ENCODE measurements around the gene LCP1.
"Not testable (repeated sequence)": the region's sequence is repeated elsewhere in the genome, so short reads cannot be mapped to it uniquely, and the experiment has no call there.

The LCP1 gene

DNA sequence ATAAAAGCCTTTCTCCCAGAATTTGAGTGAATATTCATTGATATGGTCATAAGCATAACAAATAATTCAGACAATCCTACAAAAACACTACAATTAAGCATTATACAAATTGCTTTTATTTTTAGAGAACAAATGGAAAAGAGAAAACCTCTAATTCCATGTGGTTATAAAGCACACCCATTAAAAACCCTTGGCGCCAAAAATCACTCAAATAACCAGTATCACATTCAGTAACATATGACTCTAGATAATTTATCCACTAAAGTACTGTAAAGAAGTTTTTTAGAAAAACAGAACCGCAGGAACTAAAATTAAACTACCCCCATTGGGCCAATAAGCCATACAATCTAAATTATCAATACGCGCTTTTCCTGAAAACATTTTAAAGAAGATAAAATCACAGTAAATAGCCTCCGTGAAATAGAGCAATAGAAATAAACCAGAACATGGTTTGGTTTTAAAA is 569 bp downstream of the LCP1 start:
- no peak for DNase-seq

DNA sequence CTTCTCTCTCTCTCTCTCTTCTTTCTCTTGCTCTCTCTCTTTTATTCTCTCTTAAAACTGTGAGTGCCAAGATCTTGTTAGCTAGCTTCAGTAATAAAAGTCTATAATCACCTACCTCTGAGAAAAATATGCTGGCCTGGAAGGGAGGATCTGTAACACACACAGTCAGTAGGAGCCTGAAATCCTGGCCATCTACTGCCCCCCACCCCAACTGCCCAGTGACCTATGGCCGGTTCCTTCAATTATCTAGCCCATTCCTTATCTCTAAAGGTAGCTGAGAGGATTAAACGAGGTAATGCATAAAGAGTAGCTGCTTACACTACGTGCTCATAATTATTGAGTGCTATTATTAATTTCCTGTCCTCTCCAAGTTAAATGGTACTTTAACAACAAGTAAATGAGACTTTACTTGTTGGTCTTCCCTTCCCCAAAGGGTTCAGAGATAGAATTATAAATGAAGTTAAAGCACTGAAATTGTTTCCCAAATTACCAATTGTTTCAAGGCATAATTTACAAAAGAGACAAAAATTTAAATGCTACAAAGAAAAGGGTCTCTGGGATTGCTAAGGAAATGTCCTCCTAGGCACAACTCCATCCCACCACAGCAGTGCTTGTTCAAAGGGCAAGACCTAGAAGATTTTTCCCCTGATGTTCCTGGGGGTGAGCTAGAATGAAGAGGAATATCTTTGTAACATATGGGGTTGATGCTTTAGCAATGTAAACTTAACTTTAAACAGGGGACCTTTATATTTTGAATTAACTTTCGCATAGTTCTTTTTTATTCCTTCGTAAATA is 1.8 kb downstream of the LCP1 start:
- no peak for DNase-seq

GRCh38 chr13:46179491-46179908 is 2.5 kb downstream of the LCP1 start:
- no peak for DNase-seq

DNA sequence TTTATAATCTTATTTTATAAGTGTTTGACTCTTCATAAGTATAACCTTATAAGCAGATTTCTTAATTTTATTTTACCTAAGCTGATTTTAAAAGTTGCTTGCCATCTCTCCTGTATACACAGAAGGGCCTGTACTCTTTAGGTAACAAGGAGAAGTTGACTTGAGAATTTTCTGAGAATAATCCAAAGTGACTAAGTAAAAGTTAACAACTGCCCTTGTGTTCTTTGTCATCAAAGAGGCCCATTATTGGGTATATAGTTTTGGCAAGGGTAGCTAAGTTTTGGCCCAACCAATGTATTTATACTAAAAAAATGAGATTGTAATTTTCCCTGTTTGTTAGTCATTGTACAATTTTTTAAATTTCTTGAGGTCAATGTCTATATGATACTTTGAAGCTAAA is 3.2 kb downstream of the LCP1 start:
- DNase-seq, result no peak

- no peak for DNase-seq
These were observed 3.8 kb downstream of the LCP1 start for GRCh38 chr13:46178143-46178542.

DNA sequence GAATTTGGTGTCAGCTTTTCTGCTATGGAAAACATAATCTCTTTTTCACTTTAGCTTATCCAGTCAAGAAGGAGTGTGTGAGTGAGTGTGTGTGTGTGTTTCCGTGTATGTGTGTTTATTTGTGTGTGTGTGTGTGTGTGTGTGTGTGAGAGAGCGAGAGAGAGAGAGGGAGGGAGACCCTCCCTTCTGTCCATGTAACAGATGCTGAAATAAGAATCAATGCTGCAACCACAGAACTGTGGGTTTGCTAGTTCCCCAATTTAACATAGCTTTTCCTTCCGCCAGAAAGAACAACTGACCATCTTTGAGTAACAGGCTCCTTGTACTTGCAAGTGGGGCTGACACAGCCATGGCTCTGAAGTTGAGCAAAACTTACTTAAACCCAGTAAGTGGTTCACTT is 5.2 kb downstream of the LCP1 start:
- no peak for DNase-seq

DNA sequence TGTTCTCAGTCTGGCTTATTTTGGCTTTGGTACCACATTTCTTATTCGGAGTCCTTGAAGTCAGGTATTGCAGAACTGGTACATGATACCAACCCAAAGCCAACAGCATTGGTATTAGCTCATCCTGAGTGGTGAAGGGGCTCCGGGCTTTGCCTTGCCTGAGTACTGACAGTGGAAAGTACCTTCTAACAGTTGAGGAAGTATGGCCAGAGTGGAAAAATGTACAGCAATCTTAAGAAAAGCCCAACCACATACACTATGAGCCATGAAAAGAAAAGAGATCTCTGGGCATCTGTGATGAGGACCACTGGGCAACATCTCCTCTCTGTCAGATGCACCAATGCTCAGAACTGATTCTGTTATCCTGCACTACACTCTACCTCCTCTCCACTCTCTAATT is 8.3 kb downstream of the LCP1 start:
- DNase-seq, result no peak

- DNase-seq, result no peak
These were observed 9.4 kb downstream of the LCP1 start for GRCh38 chr13:46172531-46172991.

GRCh38 chr13:46171739-46172138 is 10.2 kb downstream of the LCP1 start:
- DNase-seq, result no peak

DNA sequence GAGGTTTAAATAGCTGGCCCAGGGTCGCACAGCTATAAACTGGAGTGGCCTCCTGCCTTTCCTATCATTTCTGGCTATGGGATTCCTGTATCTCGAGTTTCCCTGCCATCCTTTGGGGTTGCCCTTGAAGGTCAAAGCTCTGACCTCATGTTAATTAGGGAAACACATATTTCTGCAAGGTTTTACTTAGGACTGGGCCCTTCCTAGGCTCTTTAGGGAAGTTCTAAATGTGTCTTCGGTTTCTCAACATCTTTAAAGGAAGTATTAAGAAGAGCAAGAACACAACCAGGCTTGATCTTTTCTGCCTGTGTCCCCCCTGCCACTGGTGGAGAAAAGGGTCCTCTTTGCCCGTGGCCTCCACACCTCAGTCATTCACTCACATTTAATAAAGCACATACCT is 10.8 kb downstream of the LCP1 start:
- no peak for DNase-seq

DNA sequence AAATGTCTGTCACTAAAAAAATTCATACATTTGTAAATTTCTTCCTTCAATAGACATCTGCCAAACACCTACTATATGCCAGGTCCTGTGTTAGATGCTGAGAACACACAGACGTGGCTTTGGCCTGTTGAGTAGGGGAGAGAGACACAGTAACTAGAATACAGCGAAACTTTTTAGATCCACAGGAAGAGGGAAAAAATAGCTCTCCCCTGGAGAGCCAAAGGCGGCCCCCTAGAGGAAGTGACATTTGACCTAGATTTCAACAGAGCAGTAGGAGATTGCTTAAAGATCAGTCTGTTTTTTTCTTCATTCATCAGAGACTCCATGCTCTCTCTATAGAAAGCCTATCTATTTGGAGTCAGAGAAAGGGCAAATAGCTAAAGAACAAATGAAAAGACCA is 11.3 kb downstream of the LCP1 start:
- no peak for DNase-seq

- DNase-seq, result no peak
These were observed 11.7 kb downstream of the LCP1 start for GRCh38 chr13:46170268-46170667.

- no peak for DNase-seq
These were observed 12.2 kb downstream of the LCP1 start for GRCh38 chr13:46169758-46170157.

DNA sequence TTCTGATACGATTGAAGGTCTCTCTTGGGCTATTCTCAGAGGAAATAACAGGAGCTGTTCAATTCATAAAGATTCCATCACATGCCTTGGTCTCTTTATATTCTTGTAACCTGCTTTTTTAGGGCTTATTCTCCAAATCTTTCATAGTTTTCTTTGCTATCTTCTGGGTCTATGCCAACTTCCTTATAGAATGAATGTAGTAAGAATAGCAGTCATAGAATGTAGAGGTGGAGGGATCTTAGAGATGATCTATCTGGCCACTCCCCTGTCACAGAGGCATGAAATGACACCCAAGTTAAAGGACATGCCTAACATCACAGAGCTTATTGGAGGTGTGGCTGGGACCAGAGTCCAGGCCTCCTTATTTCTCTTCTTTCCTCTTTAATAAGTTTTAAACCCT is 13.2 kb downstream of the LCP1 start:
- peak; percentile 9 for DNase-seq

DNA sequence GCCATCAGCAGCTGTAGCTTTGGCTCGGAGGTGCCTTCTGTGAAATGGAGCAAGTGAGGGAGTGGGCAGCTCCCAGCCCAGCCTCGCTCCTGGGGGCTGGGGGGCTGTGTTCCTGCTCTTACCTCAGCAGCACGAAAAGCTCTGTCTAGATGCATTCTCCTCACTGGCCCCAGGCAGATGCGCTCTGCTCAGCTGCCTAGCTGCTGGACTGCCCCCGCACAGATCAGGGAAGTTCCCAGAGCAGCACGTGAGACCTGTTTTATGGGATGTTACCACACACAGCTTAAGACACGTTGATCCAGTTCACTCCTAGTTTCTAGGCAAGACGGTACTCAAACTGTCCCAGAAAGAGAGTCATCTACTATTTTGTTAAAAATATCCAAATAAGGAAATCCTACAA is 13.6 kb downstream of the LCP1 start:
- no peak for DNase-seq

DNA sequence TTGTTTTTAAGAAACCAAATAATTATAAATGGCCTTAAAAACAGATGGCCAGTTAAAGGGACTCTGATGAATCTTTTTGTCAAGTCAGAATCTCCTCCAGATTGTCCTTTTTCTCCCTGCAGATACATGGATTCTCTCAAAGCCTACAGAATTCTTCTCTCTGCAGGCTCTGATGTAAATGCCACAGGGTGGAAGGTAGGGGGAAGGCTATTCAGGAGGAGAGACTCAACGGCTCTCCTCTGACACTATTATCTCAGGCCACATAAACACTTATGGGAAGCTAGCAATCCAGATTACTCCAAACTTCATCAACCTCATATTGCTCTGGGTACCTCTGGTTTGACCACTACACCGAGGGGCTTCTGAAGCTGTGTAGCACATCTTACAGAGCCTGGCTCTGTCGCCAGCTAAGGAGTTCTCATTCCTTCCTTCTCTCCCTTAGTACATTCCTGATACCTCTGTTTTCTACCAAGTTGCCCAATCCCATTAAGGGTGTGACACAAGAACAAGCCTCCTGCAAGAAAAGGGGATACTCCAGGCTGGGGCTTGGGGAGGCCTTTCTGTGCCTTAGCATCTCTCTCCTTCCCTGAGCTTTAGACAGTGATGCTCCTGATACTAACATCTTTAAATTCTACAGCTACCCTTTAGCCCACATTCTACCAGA is 14.9 kb downstream of the LCP1 start:
- no peak for DNase-seq

- no peak for DNase-seq
These were observed 15.8 kb downstream of the LCP1 start for GRCh38 chr13:46166224-46166584.

DNA sequence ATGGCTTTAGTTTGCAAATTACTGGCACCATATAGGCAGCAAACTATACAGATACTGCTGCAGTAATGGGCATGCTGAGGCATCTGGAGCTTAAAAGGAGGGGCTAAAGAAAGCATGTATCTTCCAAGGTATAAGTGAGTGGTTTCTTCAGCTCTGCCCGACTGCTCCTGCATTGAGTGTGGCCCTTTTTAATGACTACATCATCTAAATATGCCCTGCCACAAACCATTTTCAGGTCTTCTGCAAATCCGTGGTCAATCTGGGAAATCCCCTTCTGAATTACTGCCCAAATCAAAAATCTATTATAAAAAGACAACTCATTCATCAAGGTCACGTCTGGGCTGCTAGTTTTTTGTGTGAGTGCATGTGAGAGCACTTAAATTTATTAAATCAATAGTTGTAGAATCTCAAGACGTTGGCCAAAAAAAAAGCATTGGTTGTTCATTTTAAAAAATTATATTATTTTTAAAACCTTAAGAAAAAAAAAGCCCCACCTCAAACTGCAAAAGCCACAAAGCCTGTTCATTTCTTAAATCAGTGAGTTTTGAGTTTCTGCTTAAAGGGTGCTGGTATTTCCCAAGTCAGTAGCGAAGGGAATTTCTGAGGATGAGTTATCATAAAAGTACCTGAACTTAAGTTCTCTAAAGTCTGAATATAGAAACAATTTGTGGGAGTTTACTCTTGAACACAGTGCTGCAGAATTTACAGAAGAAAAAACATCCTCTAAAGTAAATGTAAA is 16.3 kb downstream of the LCP1 start:
- DNase-seq, result peak; percentile 40

DNA sequence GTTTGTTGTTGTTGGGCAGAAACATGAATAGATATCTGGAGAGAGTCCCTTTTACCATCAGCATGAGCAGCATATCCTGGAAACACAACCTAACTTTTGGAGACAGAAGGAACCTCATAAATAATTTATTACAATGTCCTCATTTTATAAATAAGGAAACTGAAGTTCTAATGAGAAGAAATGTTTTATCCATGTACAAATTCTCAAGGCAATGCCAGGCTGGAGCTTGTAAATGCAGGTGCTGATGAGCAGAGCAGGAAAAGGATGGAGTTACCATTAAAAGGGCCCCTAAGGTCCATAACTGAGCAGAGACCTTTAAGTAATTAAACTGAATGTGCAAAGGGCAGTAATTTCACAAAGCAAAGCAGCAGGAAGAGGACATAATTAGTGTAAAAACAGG is 17.3 kb downstream of the LCP1 start:
- no peak for DNase-seq

DNA sequence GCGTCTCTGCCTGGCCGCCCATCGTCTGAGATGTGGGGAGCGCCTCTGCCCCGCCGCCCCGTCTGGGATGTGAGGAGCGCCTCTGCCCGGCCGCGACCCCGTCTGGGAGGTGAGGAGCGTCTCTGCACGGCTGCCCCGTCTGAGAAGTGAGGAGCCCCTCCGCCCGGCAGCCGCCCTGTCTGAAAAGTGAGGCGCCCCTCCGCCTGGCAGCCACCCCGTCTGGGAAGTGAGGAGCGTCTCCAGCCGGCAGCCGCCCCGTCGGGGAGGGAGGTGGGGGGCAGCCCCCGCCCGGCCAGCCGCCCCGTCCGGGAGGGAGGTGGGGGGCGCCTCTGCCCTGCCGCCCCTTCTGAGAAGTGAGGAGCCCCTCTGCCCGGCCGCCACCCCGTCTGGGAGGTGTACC is 19.2 kb downstream of the LCP1 start:
- not testable (repeated sequence) for DNase-seq

DNA sequence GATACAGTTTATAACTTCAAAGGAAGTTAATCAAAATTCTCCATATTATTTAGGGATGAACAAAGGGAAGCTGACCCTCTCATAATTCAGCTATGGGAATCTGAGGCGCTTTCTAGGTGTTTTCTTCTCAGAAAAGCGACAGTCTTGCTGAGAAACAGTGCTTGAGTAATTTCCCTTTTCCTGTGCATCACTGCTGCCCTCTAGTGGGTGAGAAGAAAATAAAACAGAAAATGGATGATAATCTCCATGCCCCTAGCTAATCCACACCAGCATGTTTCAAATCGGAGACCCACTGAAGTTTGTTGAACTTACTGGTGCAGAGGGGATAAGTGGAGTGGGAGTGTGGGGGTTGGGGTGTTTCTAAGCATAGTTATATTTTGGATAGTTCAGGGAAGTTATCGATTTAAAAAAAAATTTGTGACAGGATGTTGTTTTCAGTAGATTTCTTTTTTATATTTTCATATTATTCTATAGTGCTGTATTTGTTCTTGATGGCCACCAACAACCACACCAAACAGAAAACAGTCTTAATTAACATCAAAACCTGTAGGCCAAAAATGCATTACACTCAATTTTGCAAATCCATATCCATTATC is 21.4 kb downstream of the LCP1 start:
- peak; percentile 63 for DNase-seq

- no peak for DNase-seq
These were observed 21.9 kb downstream of the LCP1 start for GRCh38 chr13:46160065-46160464.

DNA sequence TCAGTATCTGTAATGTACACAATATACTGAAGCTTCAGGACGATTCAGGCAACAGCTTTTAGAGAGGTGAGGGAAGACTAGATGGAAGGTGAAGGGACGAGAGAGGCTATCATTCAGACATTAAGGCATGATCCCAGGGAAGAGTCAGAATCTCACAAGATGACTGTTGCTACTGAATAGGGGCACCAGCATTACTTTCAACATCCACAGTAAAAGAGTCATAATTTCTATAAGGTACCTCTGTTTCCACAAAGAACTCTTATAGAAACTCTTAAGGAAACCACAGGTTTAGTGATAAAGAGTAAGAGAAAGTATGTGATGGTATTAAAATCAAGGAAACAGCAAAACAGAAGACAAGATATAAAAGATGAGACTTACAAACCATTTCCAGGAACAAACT is 23.0 kb downstream of the LCP1 start:
- no peak for DNase-seq

Measured in fibroblast of skin of back (primary cell).